ENCODE results near the gene ROBO1. TPM values are rescaled to one million over a fixed set of nuclear protein-coding genes. Genes with fewer than 3 reads are reported as not detected.

The ROBO1 gene
- total RNA-seq, 3 donors from 2014 or later, result 12.7 to 50.7 (median 23.6) TPM

- no peak for DNase-seq (ENCODE audit: low spot score in 2 of 2)
- Histone ChIP-seq H3K27ac (no peak overlapping the region), H3K27me3 (no peaks in the 10 kb centered on the region), H3K36me3 (no peaks in the 10 kb centered on the region), H3K4me1 (no peaks in the 10 kb centered on the region), H3K9me3 (no peaks in the 10 kb centered on the region), H3K4me3 (no peak overlapping the region)
- intact Hi-C loops (cut with DNase I; ENCODE audit: low total_unique reads), result no loop called here
- TF ChIP-seq CTCF (IDR thresholded peaks at IDR 0.05), result no peak
- TF ChIP-seq POLR2A (IDR thresholded peaks at IDR 0.05), result no peak
- TF ChIP-seq POLR2AphosphoS5 (IDR thresholded peaks at IDR 0.05), result no peak
These were observed 607.4 kb downstream of the ROBO1 start for GRCh38 chr3:79160421-79160820.

- no peak for DNase-seq (ENCODE audit: low spot score in 2 of 2)
- no peak for TF ChIP-seq POLR2A (IDR thresholded peaks at IDR 0.05)
- TF ChIP-seq CTCF (IDR thresholded peaks at IDR 0.05), result no peak
- TF ChIP-seq POLR2AphosphoS5 (IDR thresholded peaks at IDR 0.05), result no peak
- Histone ChIP-seq H3K4me3 (no peak overlapping the region), H3K4me1 (no peaks in the 10 kb centered on the region), H3K9me3 (no peaks in the 10 kb centered on the region), H3K36me3 (no peaks in the 10 kb centered on the region), H3K27ac (no peak overlapping the region), H3K27me3 (no peaks in the 10 kb centered on the region)
- intact Hi-C loops (cut with DNase I; ENCODE audit: low total_unique reads), result no loop called here
These were observed 608.1 kb downstream of the ROBO1 start for GRCh38 chr3:79159736-79160135.

- DNase-seq (ENCODE audit: low spot score in 2 of 2), result no peak
- no peak for TF ChIP-seq CTCF (IDR thresholded peaks at IDR 0.05)
- no peak for TF ChIP-seq POLR2A (IDR thresholded peaks at IDR 0.05)
- TF ChIP-seq POLR2AphosphoS5 (IDR thresholded peaks at IDR 0.05), result no peak
- no peaks in the 10 kb centered on the region for H3K4me1 ChIP-seq
- H3K4me3 ChIP-seq, result no peak overlapping the region
- H3K27me3 ChIP-seq, result no peaks in the 10 kb centered on the region
- no peaks in the 10 kb centered on the region for H3K9me3 ChIP-seq
- intact Hi-C loops (cut with DNase I; ENCODE audit: low total_unique reads), result no loop called here
- no peak overlapping the region for H3K27ac ChIP-seq
- H3K36me3 ChIP-seq, result no peaks in the 10 kb centered on the region
These were observed 610.6 kb downstream of the ROBO1 start for GRCh38 chr3:79157191-79157590.

- TF ChIP-seq CTCF (IDR thresholded peaks at IDR 0.05) (no peak), POLR2AphosphoS5 (IDR thresholded peaks at IDR 0.05) (no peak), POLR2A (IDR thresholded peaks at IDR 0.05) (no peak)
- Histone ChIP-seq H3K27ac (no peak overlapping the region), H3K4me1 (no peaks in the 10 kb centered on the region), H3K36me3 (no peaks in the 10 kb centered on the region), H3K4me3 (no peak overlapping the region), H3K27me3 (no peaks in the 10 kb centered on the region), H3K9me3 (no peaks in the 10 kb centered on the region)
- intact Hi-C loops (cut with DNase I; ENCODE audit: low total_unique reads), result no loop called here
- DNase-seq (ENCODE audit: low spot score in 2 of 2), result no peak
These were observed 612.9 kb downstream of the ROBO1 start for GRCh38 chr3:79154865-79155264.

- no peaks in the 10 kb centered on the region for H3K27me3 ChIP-seq
- H3K4me1 ChIP-seq, result no peaks in the 10 kb centered on the region
- intact Hi-C loops (cut with DNase I; ENCODE audit: low total_unique reads), result no loop called here
- no peaks in the 10 kb centered on the region for H3K9me3 ChIP-seq
- H3K27ac ChIP-seq, result no peak overlapping the region
- no peak for DNase-seq (ENCODE audit: low spot score in 2 of 2)
- H3K36me3 ChIP-seq, result no peaks in the 10 kb centered on the region
- no peak for TF ChIP-seq POLR2A (IDR thresholded peaks at IDR 0.05)
- TF ChIP-seq CTCF (IDR thresholded peaks at IDR 0.05), result no peak
- TF ChIP-seq POLR2AphosphoS5 (IDR thresholded peaks at IDR 0.05), result no peak
- no peak overlapping the region for H3K4me3 ChIP-seq
These were observed 619.0 kb downstream of the ROBO1 start for GRCh38 chr3:79148786-79149185.
